Effector CD4-positive, alpha-beta T cell (primary cell): Measurements from ENCODE around the gene SRRM4.

Experiments used
- DNase-seq: peaks from one replicate; pipeline ENCODE4 v3.0.0-alpha.2; 2020

Gene SRRM4

DNA sequence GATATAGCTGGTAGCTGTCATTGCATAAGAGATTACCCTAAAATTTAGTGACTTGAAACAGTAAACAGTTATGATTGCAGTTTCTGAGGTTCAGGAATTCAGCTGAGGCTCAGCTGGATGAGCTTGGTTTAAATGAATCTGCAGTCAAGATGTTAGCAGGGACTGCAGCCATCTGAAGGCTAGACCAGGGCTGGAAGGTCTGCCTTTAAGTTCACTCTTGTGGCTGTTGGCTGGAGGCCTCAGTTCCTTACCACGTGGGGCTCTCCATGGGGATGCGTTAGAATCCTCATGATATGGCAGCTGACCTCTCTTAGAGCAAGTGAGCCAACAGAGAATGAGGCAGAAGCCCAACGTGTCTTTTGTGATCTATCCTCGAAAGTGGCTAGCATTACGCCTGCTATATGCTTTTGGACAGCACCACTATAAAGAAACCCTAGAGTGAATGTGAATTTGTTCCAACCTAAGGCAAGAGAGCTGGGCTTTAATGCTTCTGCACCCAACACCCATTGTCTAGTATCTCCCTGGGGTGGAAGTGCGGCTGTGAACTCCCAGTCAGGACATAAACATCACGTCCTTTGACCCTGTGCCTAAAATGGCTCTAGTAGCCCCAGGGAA lies 223.4 kb downstream of the SRRM4 start:
- DNase-seq = no peak

DNA sequence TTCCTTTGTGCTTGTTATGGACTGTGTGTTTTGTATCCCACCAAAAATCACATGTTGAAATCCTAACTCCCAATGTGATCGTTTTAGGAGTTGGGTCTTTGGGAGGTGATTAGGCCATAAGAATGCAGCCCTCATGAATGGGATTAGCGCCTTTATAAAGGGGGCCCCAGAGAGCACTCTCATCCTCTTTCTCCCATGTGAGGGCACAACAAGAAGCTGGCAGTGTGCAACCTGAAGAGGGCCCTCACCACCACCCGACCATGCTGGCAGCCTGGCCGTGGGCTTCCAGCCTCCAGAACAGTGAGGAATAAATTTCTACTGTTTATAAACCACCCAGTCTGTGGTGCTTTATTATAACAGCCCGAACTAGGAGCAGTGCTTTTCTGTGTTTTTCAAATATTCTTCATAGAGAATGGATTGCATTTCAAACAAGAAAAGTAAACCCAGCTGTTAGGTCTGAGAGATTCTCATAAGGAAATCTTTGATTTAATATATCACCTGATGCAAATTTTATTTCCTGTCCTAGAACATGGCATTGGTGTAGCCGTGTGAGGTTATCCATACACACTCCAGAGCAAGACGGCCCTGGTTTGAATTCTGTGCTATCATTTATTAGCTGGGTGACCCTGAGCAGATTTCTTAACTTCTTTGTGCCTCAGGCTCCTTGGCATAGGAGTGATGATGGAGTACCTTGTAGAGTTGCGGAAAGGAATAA lies 225.2 kb downstream of the SRRM4 start:
- no peak for DNase-seq

DNA sequence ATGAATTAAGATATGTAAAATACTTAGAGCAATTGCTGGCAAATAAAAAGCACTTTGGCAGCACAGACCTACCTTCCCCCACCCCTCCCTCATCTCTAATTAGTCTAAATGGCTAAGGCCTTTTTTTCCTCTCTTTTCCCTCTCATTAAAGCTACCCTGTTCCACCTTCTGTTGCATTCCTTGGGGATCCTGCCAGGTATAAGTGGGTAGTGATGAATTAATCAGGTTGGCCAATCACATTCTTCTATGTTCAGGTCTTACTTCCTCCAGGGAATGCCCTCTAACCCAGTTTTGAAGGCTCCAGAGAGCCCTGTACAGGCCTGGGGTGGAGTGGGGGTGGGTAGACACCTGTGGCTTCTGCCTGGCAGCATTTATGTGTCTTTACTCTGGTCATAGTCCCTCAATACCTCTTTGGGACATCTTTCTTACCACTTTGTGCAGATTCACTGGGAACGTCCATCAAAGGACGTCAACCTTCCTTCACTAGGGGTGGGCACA lies 225.8 kb downstream of the SRRM4 start:
- no peak for DNase-seq

DNA sequence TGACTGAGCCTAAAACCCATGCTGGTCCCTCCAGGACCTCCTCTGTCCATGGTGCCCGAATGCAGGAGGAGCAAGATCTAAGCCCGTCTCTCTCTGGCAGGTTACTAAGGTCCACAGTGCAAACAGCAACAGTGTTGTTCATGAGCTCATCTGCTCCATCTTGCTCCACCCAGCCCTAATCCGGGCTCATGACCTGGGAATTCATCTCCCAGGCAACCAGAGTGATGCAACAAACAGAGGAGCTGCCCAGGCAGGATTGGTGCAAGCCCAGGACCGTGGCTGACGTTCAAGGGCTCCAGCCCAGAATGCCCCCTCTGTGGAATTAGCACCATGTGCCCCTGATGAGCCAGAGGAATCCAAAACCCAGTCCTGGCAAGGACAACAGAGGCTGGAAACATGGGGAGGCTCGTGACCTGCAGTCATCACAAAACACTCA lies 227.3 kb downstream of the SRRM4 start:
- no peak for DNase-seq

DNA sequence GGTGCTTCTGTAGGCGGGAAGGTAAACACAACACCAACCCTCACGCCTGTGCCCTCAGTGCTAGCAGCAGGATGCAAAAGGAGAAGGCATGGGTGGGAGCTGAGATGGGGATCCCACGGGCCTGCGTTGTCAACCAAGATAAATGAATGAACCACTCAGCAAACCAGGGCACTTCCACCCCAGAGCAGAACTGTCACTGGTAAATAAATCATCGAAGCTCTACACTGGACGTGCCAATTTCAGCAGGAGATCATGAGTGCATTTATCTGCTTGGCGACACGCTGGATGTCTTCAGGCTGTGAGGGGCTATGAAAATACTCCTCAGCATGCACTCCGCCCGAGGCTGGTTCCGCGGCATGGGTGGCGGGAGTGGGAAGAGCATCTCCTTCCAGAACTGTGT lies 230.5 kb downstream of the SRRM4 start:
- no peak for DNase-seq
